ENCODE data around the gene EGFLAM.
A peak's percentile ranks its signal among the peaks of the same experiment; 100 is the strongest.

Gene EGFLAM

GRCh38 chr5:38258319-38259061 lies at the start of gene EGFLAM:
Gene EGFLAM, plus strand, starts transcription at chr5:38258559. Its CDS starts 196 bp downstream, at chr5:38258755.
- peak in 1 of 2 experiments; percentile 53 for DNase-seq

GRCh38 chr5:38208782-38209378 lies 49.5 kb upstream of the EGFLAM start:
- DNase-seq, result peak; percentile 77 to 82

GRCh38 chr5:38210676-38211353 lies 47.5 kb upstream of the EGFLAM start:
- DNase-seq, result no peak

GRCh38 chr5:38211354-38211710 lies 47.0 kb upstream of the EGFLAM start:
- no peak for DNase-seq

- DNase-seq, result no peak
Observed at GRCh38 chr5:38212307-38212706, 46.1 kb upstream of the EGFLAM start.

- DNase-seq, result no peak
Observed at GRCh38 chr5:38226091-38226490, 32.3 kb upstream of the EGFLAM start.

- DNase-seq, result no peak
Observed at GRCh38 chr5:38228914-38229313, 29.4 kb upstream of the EGFLAM start.

GRCh38 chr5:38234737-38235136 lies 23.6 kb upstream of the EGFLAM start:
- DNase-seq, result no peak

- DNase-seq, result peak; percentile 29 to 64
Observed at GRCh38 chr5:38237681-38238080, 20.7 kb upstream of the EGFLAM start.

- DNase-seq, result no peak
Observed at GRCh38 chr5:38240212-38240611, 18.1 kb upstream of the EGFLAM start.

GRCh38 chr5:38241655-38242054 lies 16.7 kb upstream of the EGFLAM start:
- no peak for DNase-seq

GRCh38 chr5:38245307-38245706 lies 13.1 kb upstream of the EGFLAM start:
- no peak for DNase-seq

GRCh38 chr5:38249301-38249700 lies 9.1 kb upstream of the EGFLAM start:
- DNase-seq, result no peak

GRCh38 chr5:38249812-38250211 lies 8.5 kb upstream of the EGFLAM start:
- DNase-seq, result no peak

GRCh38 chr5:38250763-38251448 lies 7.5 kb upstream of the EGFLAM start:
- DNase-seq, result no peak

- DNase-seq, result no peak
Observed at GRCh38 chr5:38253759-38254158, 4.6 kb upstream of the EGFLAM start.

- no peak for DNase-seq
Observed at GRCh38 chr5:38257308-38258041, 884 bp upstream of the EGFLAM start.

- no peak for DNase-seq
Observed at GRCh38 chr5:38258042-38258318, 379 bp upstream of the EGFLAM start.

GRCh38 chr5:38259062-38259808 lies 876 bp downstream of the EGFLAM start:
- DNase-seq, result no peak

- DNase-seq, result no peak
Observed at GRCh38 chr5:38259809-38260160, 1.4 kb downstream of the EGFLAM start.

GRCh38 chr5:38263983-38264382 lies 5.6 kb downstream of the EGFLAM start:
- no peak for DNase-seq

GRCh38 chr5:38265546-38266179 lies 7.3 kb downstream of the EGFLAM start:
- DNase-seq, result peak; percentile 59 to 62
